ENCODE data around the gene PRPF8.
"Not testable (repeated sequence)": the region's sequence is repeated elsewhere in the genome, so short reads cannot be mapped to it uniquely, and the experiment has no call there.

Gene PRPF8

GRCh38 chr17:1676401-1676800 lies 8.3 kb downstream of the PRPF8 start:
- no peak for TF ChIP-seq CTCF (IDR thresholded peaks at IDR 0.05; ENCODE audit: borderline replicate concordance, insufficient read depth, low read depth, low read length)
- no peak overlapping the region for H3K4me3 ChIP-seq (ENCODE audit: low read depth, low read length)

GRCh38 chr17:1673041-1673785 lies 11.5 kb downstream of the PRPF8 start:
- no peak for TF ChIP-seq CTCF (IDR thresholded peaks at IDR 0.05; ENCODE audit: borderline replicate concordance, insufficient read depth, low read depth, low read length)

GRCh38 chr17:1663934-1664333 lies 20.7 kb downstream of the PRPF8 start:
- H3K4me3 ChIP-seq (ENCODE audit: low read depth, low read length), result not testable (repeated sequence)

More at GRCh38 chr17:1673041-1673785, 11.5 kb downstream of the PRPF8 start:
- no peak overlapping the region for H3K4me3 ChIP-seq (ENCODE audit: low read depth, low read length)

- no peak overlapping the region for H3K4me3 ChIP-seq (ENCODE audit: low read depth, low read length)
- TF ChIP-seq CTCF (IDR thresholded peaks at IDR 0.05; ENCODE audit: borderline replicate concordance, insufficient read depth, low read depth, low read length), result no peak
Observed at GRCh38 chr17:1661045-1661444, 23.6 kb downstream of the PRPF8 start.

GRCh38 chr17:1658100-1658499 lies 26.6 kb downstream of the PRPF8 start:
- no peak for TF ChIP-seq CTCF (IDR thresholded peaks at IDR 0.05; ENCODE audit: borderline replicate concordance, insufficient read depth, low read depth, low read length)
- H3K4me3 ChIP-seq (ENCODE audit: low read depth, low read length), result no peak overlapping the region

- no peak for TF ChIP-seq CTCF (IDR thresholded peaks at IDR 0.05; ENCODE audit: borderline replicate concordance, insufficient read depth, low read depth, low read length)
- H3K4me3 ChIP-seq (ENCODE audit: low read depth, low read length), result no peak overlapping the region
Observed at GRCh38 chr17:1653735-1654134, 30.9 kb downstream of the PRPF8 start.

- H3K4me3 ChIP-seq (ENCODE audit: low read depth, low read length), result not testable (repeated sequence)
Observed at GRCh38 chr17:1652794-1653193, 31.9 kb downstream of the PRPF8 start.

- no peak for TF ChIP-seq CTCF (IDR thresholded peaks at IDR 0.05; ENCODE audit: borderline replicate concordance, insufficient read depth, low read depth, low read length)
- no peak overlapping the region for H3K4me3 ChIP-seq (ENCODE audit: low read depth, low read length)
Observed at GRCh38 chr17:1651559-1651844, 33.2 kb downstream of the PRPF8 start.
